GM23338 (cell line): ENCODE data around the gene TIMM23. TPM values are rescaled to one million over a fixed set of nuclear protein-coding genes. Genes with fewer than 3 reads are reported as not detected.

ENCODE experiments used
- ATAC-seq: fragments of 200-7000 bp; cut with Tn5 transposase; 3 replicates; pipeline ENCODE4 v1.9.1; 2020
- DNase-seq: peaks from one replicate; pipeline ENCODE4 v3.0.0-alpha.2; 2015; ENCODE audit warnings: low spot score
- H2AFZ ChIP-seq: fragments of 200-600 bp; sonication (generic); 2 replicates; pipeline ENCODE4 v1.8.0; 2016; ENCODE audit warnings: antibody characterized with exemption, mild to moderate bottlenecking, moderate library complexity
- H3F3A ChIP-seq: fragments of 200-600 bp; sonication (generic); replicated peaks from 2 replicates; pipeline ENCODE4 v1.8.0; 2017; ENCODE audit warnings: antibody characterized with exemption, mixed run types, low read depth
- H3K27ac ChIP-seq: fragments of 200-600 bp; sonication (generic); 2 replicates; pipeline ENCODE4 v1.6.1; 2016; ENCODE audit warnings: low read depth
- H3K27me3 ChIP-seq: fragments of 200-600 bp; sonication (generic); 2 replicates; pipeline ENCODE4 v1.8.0; 2016; ENCODE audit warnings: mild to moderate bottlenecking, mixed run types, moderate library complexity; ENCODE audit not compliant: insufficient read depth
- H3K36me3 ChIP-seq: fragments of 200-600 bp; sonication (generic); 2 replicates; pipeline ENCODE4 v1.8.0; 2016; ENCODE audit warnings: mild to moderate bottlenecking; ENCODE audit not compliant: insufficient read depth
- H3K4me1 ChIP-seq: fragments of 200-600 bp; sonication (generic); 2 replicates; pipeline ENCODE4 v1.8.0; 2016; ENCODE audit warnings: mild to moderate bottlenecking, moderate library complexity; ENCODE audit not compliant: insufficient read depth
- H3K4me2 ChIP-seq: fragments of 200-600 bp; sonication (generic); 2 replicates; pipeline ENCODE4 v1.7.1; 2017; ENCODE audit warnings: mixed run types
- H3K4me3 ChIP-seq: fragments of 200-600 bp; sonication (generic); 2 replicates; pipeline ENCODE4 v1.6.1; 2016; ENCODE audit warnings: mixed run types
- H3K79me2 ChIP-seq: fragments of 200-600 bp; sonication (generic); replicated peaks from 2 replicates; pipeline ENCODE4 v1.8.0; 2017; ENCODE audit warnings: mild to moderate bottlenecking; ENCODE audit not compliant: insufficient read depth
- H3K9me2 ChIP-seq: fragments of 200-600 bp; sonication (generic); 2 replicates; pipeline ENCODE4 v1.8.0; 2017; ENCODE audit not compliant: insufficient read depth
- H4K20me1 ChIP-seq: fragments of 200-600 bp; sonication (generic); replicated peaks from 2 replicates; pipeline ENCODE4 v1.8.0; 2017; ENCODE audit warnings: mild to moderate bottlenecking; ENCODE audit not compliant: insufficient read depth
- H3K27ac Mint-ChIP-seq: 2 replicates; pipeline ENCODE4 v1.8.0; 2020; ENCODE audit warnings: inconsistent platforms, mild to moderate bottlenecking, moderate library complexity, mixed read lengths
- H3K27me3 Mint-ChIP-seq: 3 replicates; pipeline ENCODE4 v1.8.0; 2022; ENCODE audit warnings: low read depth, mild to moderate bottlenecking, moderate library complexity, mixed read lengths, inconsistent platforms; ENCODE audit not compliant: insufficient read depth, poor library complexity
- H3K36me3 Mint-ChIP-seq: 3 replicates; pipeline ENCODE4 v1.8.0; 2021; ENCODE audit warnings: low read depth, mild to moderate bottlenecking, inconsistent platforms, moderate library complexity, mixed read lengths
- H3K4me1 Mint-ChIP-seq: 3 replicates; pipeline ENCODE4 v1.8.0; 2020; ENCODE audit warnings: mild to moderate bottlenecking, inconsistent platforms, mixed read lengths
- H3K4me3 Mint-ChIP-seq: 3 replicates; pipeline ENCODE4 v1.8.0; 2021; ENCODE audit warnings: moderate library complexity, mild to moderate bottlenecking, inconsistent platforms, mixed read lengths
- H3K9me3 Mint-ChIP-seq: 3 replicates; pipeline ENCODE4 v1.8.0; 2020; ENCODE audit warnings: moderate library complexity, mild to moderate bottlenecking, inconsistent platforms, mixed read lengths
- CREB1 ChIP-seq: fragments of 250-450 bp; sonication (Bioruptor Pico); IDR thresholded peaks from 2 replicates; pipeline ENCODE4 v1.5.0; 2020; ENCODE audit warnings: low read depth, mild to moderate bottlenecking, moderate library complexity
- EZH2 ChIP-seq: fragments of 200-600 bp; sonication (generic); IDR thresholded peaks from one replicate; pipeline ENCODE4 v1.8.0; 2017; ENCODE audit warnings: antibody characterized with exemption, mild to moderate bottlenecking, low read depth; ENCODE audit not compliant: unreplicated experiment
- EZH2phosphoT487 ChIP-seq: fragments of 200-600 bp; sonication (generic); IDR thresholded peaks from one replicate; pipeline ENCODE4 v1.8.1; 2018; ENCODE audit warnings: antibody characterized with exemption; ENCODE audit not compliant: unreplicated experiment
- JUNB ChIP-seq: IDR thresholded peaks from one replicate; pipeline ENCODE4 v1.6.1; 2016; ENCODE audit warnings: antibody characterized with exemption; ENCODE audit not compliant: unreplicated experiment
- NANOG ChIP-seq: IDR thresholded peaks from 2 replicates; pipeline ENCODE4 v1.6.1; 2016; ENCODE audit warnings: antibody characterized with exemption, borderline replicate concordance
- POLR2AphosphoS5 ChIP-seq: IDR thresholded peaks from 2 replicates; pipeline ENCODE4 v1.6.1; 2016; ENCODE audit warnings: antibody characterized with exemption, low read depth
- STAT1 ChIP-seq: IDR thresholded peaks from one replicate; pipeline ENCODE4 v1.6.1; 2016; ENCODE audit warnings: antibody characterized with exemption; ENCODE audit not compliant: unreplicated experiment
- ZNF331 ChIP-seq: fragments of 250-450 bp; sonication (Bioruptor Pico); IDR thresholded peaks from 2 replicates; pipeline ENCODE4 v1.5.0; 2020; ENCODE audit warnings: low read depth, mild to moderate bottlenecking, moderate library complexity
- polyA plus RNA-seq: library from polyadenylated mRNA; unstranded; fragments of >200 nt; fragmentation: Nextera tagmentation; extraction: Ambion mirVana; gene quantifications from 2 replicates; pipeline ENCODE4 v1.2.1, GENCODE V29; 2016
- total RNA-seq: library from RNA; depleted of rRNA; stranded (reverse); fragments of >200 nt; shearing (Covaris generic); gene quantifications from 2 replicates; pipeline ENCODE4 v1.2.3, GENCODE V29; 2014
- TF ChIP-seq, protein P1 (sequence below), 2 experiments: fragments of 200-600 bp in 1 of 2; sonication (generic) in 1 of 2; conservative IDR thresholded peaks; 2 replicates each; pipeline versions ENCODE4 v1.5.1 to v1.6.1; 2016 to 2017; ENCODE audit warnings: antibody characterized with exemption in 2 of 2, low read depth in 2 of 2, mild to moderate bottlenecking in 2 of 2, moderate library complexity in 1 of 2
- TF ChIP-seq, protein P2 (sequence below): IDR thresholded peaks from one replicate; pipeline ENCODE4 v1.6.1; 2018; ENCODE audit warnings: antibody characterized with exemption; ENCODE audit not compliant: unreplicated experiment
- TF ChIP-seq, protein P3 (sequence below): IDR thresholded peaks from 2 replicates; pipeline ENCODE4 v1.6.1; 2016; ENCODE audit warnings: antibody characterized with exemption

The TIMM23 gene
- total and polyA plus RNA-seq, 2 experiments from 2014 or later, result 120 to 218 TPM

GRCh38 chr10:46035923-46036849, 63.9 kb downstream of the TIMM23 start:
- H4K20me1 ChIP-seq, result no peaks in the 10 kb centered on the region
- DNase-seq (peak; percentile 28), ATAC-seq (peak; percentile 91)
- H3K9me3 Mint-ChIP-seq, result no peaks in the 10 kb centered on the region
- no peak overlapping the region for H3K4me3 Mint-ChIP-seq
- H3K27ac Mint-ChIP-seq, result no peak overlapping the region
- H3K27me3 Mint-ChIP-seq, result peaks cover 5% of the 10 kb centered on the region
- no peaks in the 10 kb centered on the region; the same call in 2 of the 3 replicates for H3K4me1 Mint-ChIP-seq
- H3K27ac ChIP-seq, result no peak overlapping the region
- no peak for TF ChIP-seq EZH2
- no peak for TF ChIP-seq STAT1
- TF ChIP-seq, protein P1, sequence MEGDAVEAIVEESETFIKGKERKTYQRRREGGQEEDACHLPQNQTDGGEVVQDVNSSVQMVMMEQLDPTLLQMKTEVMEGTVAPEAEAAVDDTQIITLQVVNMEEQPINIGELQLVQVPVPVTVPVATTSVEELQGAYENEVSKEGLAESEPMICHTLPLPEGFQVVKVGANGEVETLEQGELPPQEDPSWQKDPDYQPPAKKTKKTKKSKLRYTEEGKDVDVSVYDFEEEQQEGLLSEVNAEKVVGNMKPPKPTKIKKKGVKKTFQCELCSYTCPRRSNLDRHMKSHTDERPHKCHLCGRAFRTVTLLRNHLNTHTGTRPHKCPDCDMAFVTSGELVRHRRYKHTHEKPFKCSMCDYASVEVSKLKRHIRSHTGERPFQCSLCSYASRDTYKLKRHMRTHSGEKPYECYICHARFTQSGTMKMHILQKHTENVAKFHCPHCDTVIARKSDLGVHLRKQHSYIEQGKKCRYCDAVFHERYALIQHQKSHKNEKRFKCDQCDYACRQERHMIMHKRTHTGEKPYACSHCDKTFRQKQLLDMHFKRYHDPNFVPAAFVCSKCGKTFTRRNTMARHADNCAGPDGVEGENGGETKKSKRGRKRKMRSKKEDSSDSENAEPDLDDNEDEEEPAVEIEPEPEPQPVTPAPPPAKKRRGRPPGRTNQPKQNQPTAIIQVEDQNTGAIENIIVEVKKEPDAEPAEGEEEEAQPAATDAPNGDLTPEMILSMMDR (conservative IDR thresholded peaks at IDR 0.05; ENCODE audit: low read depth in 2 of 2), result peak in 1 of 2 experiments; percentile 45; a peak in 3 of 4 replicates
- no peak for TF ChIP-seq CREB1 (CRISPR knock-in tag)
- H3K36me3 ChIP-seq, result no peaks in the 10 kb centered on the region
- no peaks in the 10 kb centered on the region for H3F3A ChIP-seq
- no peak overlapping the region for H3K4me2 ChIP-seq
- no peaks in the 10 kb centered on the region for H3K27me3 ChIP-seq
- no peaks in the 10 kb centered on the region for H3K79me2 ChIP-seq
- H3K36me3 Mint-ChIP-seq, result no peaks in the 10 kb centered on the region
- H2AFZ ChIP-seq, result peak overlapping the region; percentile 56; the same call in 1 of the 2 replicates
- H3K9me2 ChIP-seq, result no peaks in the 10 kb centered on the region
- H3K4me3 ChIP-seq, result no peak overlapping the region
- H3K4me1 ChIP-seq, result no peaks in the 10 kb centered on the region

- peaks cover under 1% of the 10 kb centered on the region; the same call in 2 of the 3 replicates for H3K4me1 Mint-ChIP-seq
- H3K27me3 Mint-ChIP-seq, result peaks cover 3% of the 10 kb centered on the region
- Histone ChIP-seq H4K20me1 (no peaks in the 10 kb centered on the region), H3F3A (no peaks in the 10 kb centered on the region), H3K36me3 (no peaks in the 10 kb centered on the region), H3K79me2 (no peaks in the 10 kb centered on the region), H3K4me1 (no peaks in the 10 kb centered on the region), H3K4me3 (no peak overlapping the region), H3K4me2 (no peak overlapping the region), H2AFZ (no peak overlapping the region), H3K27ac (no peak overlapping the region), H3K9me2 (no peaks in the 10 kb centered on the region), H3K27me3 (no peaks in the 10 kb centered on the region)
- ATAC-seq (no peak), DNase-seq (no peak)
- H3K9me3 Mint-ChIP-seq, result no peaks in the 10 kb centered on the region
- no peak for TF ChIP-seq STAT1
- no peak for TF ChIP-seq NANOG
- TF ChIP-seq POLR2AphosphoS5, result no peak
- no peak overlapping the region for H3K4me3 Mint-ChIP-seq
- no peak overlapping the region for H3K27ac Mint-ChIP-seq
- no peaks in the 10 kb centered on the region for H3K36me3 Mint-ChIP-seq
These were observed 65.0 kb downstream of the TIMM23 start for GRCh38 chr10:46037107-46037825.

GRCh38 chr10:46040004-46040403, 67.7 kb downstream of the TIMM23 start:
- H3K4me3 Mint-ChIP-seq, result no peak overlapping the region
- H3K4me1 ChIP-seq, result no peaks in the 10 kb centered on the region
- H3K27me3 ChIP-seq, result no peaks in the 10 kb centered on the region
- H2AFZ ChIP-seq, result peak overlapping the region; percentile 52; the same call in 1 of the 2 replicates
- H3K9me3 Mint-ChIP-seq, result no peaks in the 10 kb centered on the region
- H3K27ac Mint-ChIP-seq, result no peak overlapping the region
- no peaks in the 10 kb centered on the region for H3K9me2 ChIP-seq
- H4K20me1 ChIP-seq, result no peaks in the 10 kb centered on the region
- no peak overlapping the region for H3K27ac ChIP-seq
- H3K79me2 ChIP-seq, result no peaks in the 10 kb centered on the region
- DNase-seq (no peak), ATAC-seq (no peak)
- H3F3A ChIP-seq, result no peaks in the 10 kb centered on the region
- H3K27me3 Mint-ChIP-seq, result no peaks in the 10 kb centered on the region
- H3K4me1 Mint-ChIP-seq, result peaks cover 7% of the 10 kb centered on the region
- H3K4me3 ChIP-seq, result no peak overlapping the region
- H3K36me3 Mint-ChIP-seq, result no peaks in the 10 kb centered on the region
- H3K36me3 ChIP-seq, result no peaks in the 10 kb centered on the region
- H3K4me2 ChIP-seq, result no peak overlapping the region
- TF ChIP-seq EZH2phosphoT487, result no peak
- no peak for TF ChIP-seq CREB1 (CRISPR knock-in tag)
- no peak for TF ChIP-seq ZNF331 (CRISPR knock-in tag)
- TF ChIP-seq, protein P2, sequence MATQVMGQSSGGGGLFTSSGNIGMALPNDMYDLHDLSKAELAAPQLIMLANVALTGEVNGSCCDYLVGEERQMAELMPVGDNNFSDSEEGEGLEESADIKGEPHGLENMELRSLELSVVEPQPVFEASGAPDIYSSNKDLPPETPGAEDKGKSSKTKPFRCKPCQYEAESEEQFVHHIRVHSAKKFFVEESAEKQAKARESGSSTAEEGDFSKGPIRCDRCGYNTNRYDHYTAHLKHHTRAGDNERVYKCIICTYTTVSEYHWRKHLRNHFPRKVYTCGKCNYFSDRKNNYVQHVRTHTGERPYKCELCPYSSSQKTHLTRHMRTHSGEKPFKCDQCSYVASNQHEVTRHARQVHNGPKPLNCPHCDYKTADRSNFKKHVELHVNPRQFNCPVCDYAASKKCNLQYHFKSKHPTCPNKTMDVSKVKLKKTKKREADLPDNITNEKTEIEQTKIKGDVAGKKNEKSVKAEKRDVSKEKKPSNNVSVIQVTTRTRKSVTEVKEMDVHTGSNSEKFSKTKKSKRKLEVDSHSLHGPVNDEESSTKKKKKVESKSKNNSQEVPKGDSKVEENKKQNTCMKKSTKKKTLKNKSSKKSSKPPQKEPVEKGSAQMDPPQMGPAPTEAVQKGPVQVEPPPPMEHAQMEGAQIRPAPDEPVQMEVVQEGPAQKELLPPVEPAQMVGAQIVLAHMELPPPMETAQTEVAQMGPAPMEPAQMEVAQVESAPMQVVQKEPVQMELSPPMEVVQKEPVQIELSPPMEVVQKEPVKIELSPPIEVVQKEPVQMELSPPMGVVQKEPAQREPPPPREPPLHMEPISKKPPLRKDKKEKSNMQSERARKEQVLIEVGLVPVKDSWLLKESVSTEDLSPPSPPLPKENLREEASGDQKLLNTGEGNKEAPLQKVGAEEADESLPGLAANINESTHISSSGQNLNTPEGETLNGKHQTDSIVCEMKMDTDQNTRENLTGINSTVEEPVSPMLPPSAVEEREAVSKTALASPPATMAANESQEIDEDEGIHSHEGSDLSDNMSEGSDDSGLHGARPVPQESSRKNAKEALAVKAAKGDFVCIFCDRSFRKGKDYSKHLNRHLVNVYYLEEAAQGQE, result no peak
- TF ChIP-seq, protein P3, sequence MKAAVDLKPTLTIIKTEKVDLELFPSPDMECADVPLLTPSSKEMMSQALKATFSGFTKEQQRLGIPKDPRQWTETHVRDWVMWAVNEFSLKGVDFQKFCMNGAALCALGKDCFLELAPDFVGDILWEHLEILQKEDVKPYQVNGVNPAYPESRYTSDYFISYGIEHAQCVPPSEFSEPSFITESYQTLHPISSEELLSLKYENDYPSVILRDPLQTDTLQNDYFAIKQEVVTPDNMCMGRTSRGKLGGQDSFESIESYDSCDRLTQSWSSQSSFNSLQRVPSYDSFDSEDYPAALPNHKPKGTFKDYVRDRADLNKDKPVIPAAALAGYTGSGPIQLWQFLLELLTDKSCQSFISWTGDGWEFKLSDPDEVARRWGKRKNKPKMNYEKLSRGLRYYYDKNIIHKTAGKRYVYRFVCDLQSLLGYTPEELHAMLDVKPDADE, result no peak
- no peak for TF ChIP-seq POLR2AphosphoS5
- TF ChIP-seq STAT1, result no peak
- TF ChIP-seq JUNB, result no peak
